Type B pancreatic cell (in vitro differentiated cells): Measurements from ENCODE around the gene RNF31. TPM values are rescaled to one million over a fixed set of nuclear protein-coding genes. Genes with fewer than 3 reads are reported as not detected.
"Not testable (repeated sequence)": the region's sequence is repeated elsewhere in the genome, so short reads cannot be mapped to it uniquely, and the experiment has no call there.

Source experiments
- DNase-seq: peaks from one replicate; pipeline ENCODE4 v3.0.0; 2021; ENCODE audit warnings: mixed read lengths; ENCODE audit not compliant: unreplicated experiment; ENCODE audit errors: extremely low spot score
- H3K27ac Mint-ChIP-seq: 2 replicates; pipeline ENCODE4 v1.8.0; 2021; ENCODE audit warnings: mild to moderate bottlenecking, mixed read lengths
- H3K27me3 Mint-ChIP-seq: 2 replicates; pipeline ENCODE4 v1.8.0; 2021; ENCODE audit warnings: mixed read lengths
- H3K36me3 Mint-ChIP-seq: 2 replicates; pipeline ENCODE4 v1.8.0; 2021; ENCODE audit warnings: mixed read lengths
- H3K4me1 Mint-ChIP-seq: one replicate; pipeline ENCODE4 v1.8.0; 2021; ENCODE audit warnings: mixed read lengths; ENCODE audit not compliant: unreplicated experiment
- H3K4me3 Mint-ChIP-seq: 2 replicates; pipeline ENCODE4 v1.8.0; 2021; ENCODE audit warnings: mild to moderate bottlenecking, mixed read lengths
- H3K9me3 Mint-ChIP-seq: 2 replicates; pipeline ENCODE4 v1.8.0; 2021; ENCODE audit warnings: mixed read lengths
- CTCF ChIP-seq: fragments of 200-600 bp; sonication (generic); conservative IDR thresholded peaks from 2 replicates; pipeline ENCODE4 v1.5.0; 2021; ENCODE audit warnings: antibody characterized with exemption, mild to moderate bottlenecking
- total RNA-seq: library from RNA; stranded (reverse); gene quantifications from 2 replicates; pipeline ENCODE4 v1.2.1, GENCODE V29; 2021; ENCODE audit warnings: low replicate concordance

Gene RNF31
- total RNA-seq, 1 donor from 2014 or later = 78.4 TPM

GRCh38 chr14:24100982-24101494, 46.3 kb upstream of the RNF31 start:
- Mint-ChIP-seq H3K27ac (no peak overlapping the region), H3K4me3 (no peak overlapping the region), H3K9me3 (no peaks in the 10 kb centered on the region), H3K4me1 (peaks cover 4% of the 10 kb centered on the region), H3K36me3 (peaks cover 7% of the 10 kb centered on the region), H3K27me3 (no peaks in the 10 kb centered on the region)
- DNase-seq = no peak
- no peak for TF ChIP-seq CTCF

DNA sequence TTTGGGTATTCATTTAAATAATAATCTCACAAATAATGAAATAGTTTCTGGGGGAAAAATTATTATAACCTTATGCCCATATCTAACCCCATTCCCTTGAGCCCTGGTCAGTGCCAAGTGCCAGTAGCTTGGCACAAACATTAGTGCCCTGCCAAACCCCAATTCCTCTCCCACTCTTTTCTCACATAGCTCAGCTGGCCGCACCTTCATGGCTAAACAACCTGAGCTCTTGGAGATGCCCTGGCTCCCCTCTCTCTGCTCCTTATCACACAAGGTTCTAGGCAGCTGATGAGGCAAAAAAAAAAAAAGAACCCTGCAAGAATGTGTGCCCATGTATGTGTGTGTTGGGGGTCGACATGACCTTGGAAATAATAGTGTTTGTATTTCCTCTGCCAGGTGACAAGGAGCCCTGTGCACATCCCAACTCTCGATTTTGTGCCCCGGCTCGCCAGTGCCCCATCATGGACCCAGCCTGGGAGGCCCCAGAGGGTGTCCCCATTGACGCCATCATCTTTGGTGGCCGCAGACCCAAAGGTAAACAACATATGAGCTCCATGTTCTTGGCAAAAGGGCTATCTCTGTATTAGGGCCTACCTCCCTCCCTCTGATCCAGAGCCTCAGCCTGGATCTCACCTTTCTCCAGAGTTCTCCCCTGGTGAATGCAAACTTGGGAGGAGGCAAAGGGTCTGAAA, 44.8 kb upstream of the RNF31 start:
- H3K4me1 Mint-ChIP-seq = no peaks in the 10 kb centered on the region
- no peak for TF ChIP-seq CTCF
- H3K27me3 Mint-ChIP-seq = no peaks in the 10 kb centered on the region
- no peak overlapping the region for H3K4me3 Mint-ChIP-seq
- no peak for DNase-seq
- no peak overlapping the region for H3K27ac Mint-ChIP-seq
- peaks cover 7% of the 10 kb centered on the region for H3K36me3 Mint-ChIP-seq
- H3K9me3 Mint-ChIP-seq = no peaks in the 10 kb centered on the region

GRCh38 chr14:24103451-24103850, 43.8 kb upstream of the RNF31 start:
- Mint-ChIP-seq H3K4me3 (no peak overlapping the region), H3K27me3 (no peaks in the 10 kb centered on the region), H3K27ac (peak overlapping the region; percentile 29), H3K36me3 (peaks cover 7% of the 10 kb centered on the region), H3K4me1 (no peaks in the 10 kb centered on the region), H3K9me3 (no peaks in the 10 kb centered on the region)
- TF ChIP-seq CTCF = no peak
- no peak for DNase-seq

- H3K36me3 Mint-ChIP-seq, H3K27me3 Mint-ChIP-seq, H3K9me3 Mint-ChIP-seq, H3K4me3 Mint-ChIP-seq, H3K4me1 Mint-ChIP-seq, H3K27ac Mint-ChIP-seq, DNase-seq: not testable (repeated sequence)
Observed at GRCh38 chr14:24105609-24106239, 41.6 kb upstream of the RNF31 start.

- Mint-ChIP-seq H3K9me3 (no peaks in the 10 kb centered on the region), H3K27ac (no peak overlapping the region)
- TF ChIP-seq CTCF = no peak
Observed at GRCh38 chr14:24106672-24107271, 40.5 kb upstream of the RNF31 start.

GRCh38 chr14:24108336-24108874, 38.9 kb upstream of the RNF31 start:
- peaks cover 3% of the 10 kb centered on the region for H3K36me3 Mint-ChIP-seq
- peak overlapping the region; percentile 40 for H3K4me3 Mint-ChIP-seq
- DNase-seq = no peak
- H3K4me1 Mint-ChIP-seq = peaks cover 5% of the 10 kb centered on the region
- H3K9me3 Mint-ChIP-seq = no peaks in the 10 kb centered on the region
- peak overlapping the region; percentile 80 for H3K27ac Mint-ChIP-seq
- TF ChIP-seq CTCF = no peak
- no peaks in the 10 kb centered on the region for H3K27me3 Mint-ChIP-seq

More at GRCh38 chr14:24106672-24107271, 40.5 kb upstream of the RNF31 start:
- peaks cover 5% of the 10 kb centered on the region for H3K4me1 Mint-ChIP-seq
- no peak for DNase-seq
- no peaks in the 10 kb centered on the region for H3K27me3 Mint-ChIP-seq
- H3K4me3 Mint-ChIP-seq = no peak overlapping the region
- peaks cover 7% of the 10 kb centered on the region for H3K36me3 Mint-ChIP-seq
